Breast epithelium (tissue), 4 donors: ENCODE results near the gene GYPA. TPM values are rescaled to one million over a fixed set of nuclear protein-coding genes. Genes with fewer than 3 reads are reported as not detected.
"Not testable (repeated sequence)": the region's sequence is repeated elsewhere in the genome, so short reads cannot be mapped to it uniquely, and the experiment has no call there.

Source experiments
- DNase-seq, 2 donors: peaks; one replicate each; pipeline ENCODE4 v3.0.0-alpha.2; 2019; ENCODE audit warnings: low spot score in 2 of 2
- H3K27ac ChIP-seq, 2 donors: fragments of 200-600 bp; sonication (generic) in 1 of 2; one replicate each; pipeline ENCODE4 v1.5.1; 2016 to 2019; ENCODE audit warnings: mild to moderate bottlenecking in 1 of 2
- H3K27me3 ChIP-seq, 2 donors: fragments of 200-600 bp; sonication (generic) in 1 of 2; one replicate each; pipeline versions ENCODE4 v1.5.1 to v1.6.0; 2017 to 2019; ENCODE audit warnings: control low read depth in 1 of 2, mild to moderate bottlenecking in 1 of 2
- H3K36me3 ChIP-seq: fragments of 200-600 bp; one replicate; pipeline ENCODE4 v1.5.1; 2019
- H3K4me1 ChIP-seq, 2 donors: fragments of 200-600 bp; sonication (generic); one replicate each; pipeline ENCODE4 v1.5.1; 2016 to 2019; ENCODE audit warnings: control low read depth in 1 of 2
- H3K4me3 ChIP-seq, 3 donors: fragments of 200-600 bp; sonication (generic); 1 replicate in 2 of 3; 2 replicates in 1 of 3; pipeline ENCODE4 v1.5.1; 2016 to 2019; ENCODE audit warnings: mild to moderate bottlenecking in 3 of 3, moderate library complexity in 2 of 3
- H3K9me3 ChIP-seq, 2 donors: fragments of 200-600 bp; sonication (generic) in 1 of 2; one replicate each; pipeline ENCODE4 v1.5.1; 2016 to 2019; ENCODE audit warnings: control low read depth in 1 of 2
- CTCF ChIP-seq, 3 donors: fragments of 450-650 bp; IDR thresholded peaks; one replicate each; pipeline ENCODE4 v1.5.1; 2016 to 2017; ENCODE audit warnings: antibody characterized with exemption in 3 of 3, mild to moderate bottlenecking in 3 of 3, moderate library complexity in 3 of 3
- POLR2A ChIP-seq: fragments of 450-650 bp; IDR thresholded peaks from one replicate; pipeline ENCODE4 v1.6.1; 2016; ENCODE audit warnings: antibody characterized with exemption, mild to moderate bottlenecking, moderate library complexity
- POLR2AphosphoS5 ChIP-seq, 3 donors: sonication (generic); formaldehyde crosslinking; IDR thresholded peaks; one replicate each; pipeline ENCODE4 v1.6.1; 2017; ENCODE audit warnings: antibody characterized with exemption in 3 of 3
- intact Hi-C: fragments of 100-400 bp; cut with DNase I; formaldehyde crosslinking; loops from one replicate; pipeline ENCODE4 v1.15.1; 2023; ENCODE audit warnings: low total_unique reads
- total RNA-seq, 3 donors: library from RNA; depleted of rRNA; stranded (reverse); fragments of >200 nt; gene quantifications; one replicate each; pipeline ENCODE4 v1.1.0, GENCODE V29; 2016

Gene GYPA
- total RNA-seq, 3 donors from 2014 or later = not detected

- no peak overlapping the region for H3K4me3 ChIP-seq
- TF ChIP-seq POLR2A (no peak), POLR2AphosphoS5 (IDR thresholded peaks at IDR 0.05) (no peak), CTCF (IDR thresholded peaks at IDR 0.05) (no peak)
- no peaks in the 10 kb centered on the region for H3K27me3 ChIP-seq
- H3K9me3 ChIP-seq = no peaks in the 10 kb centered on the region
- H3K27ac ChIP-seq = no peak overlapping the region
- intact Hi-C loops = no loop called here
- H3K4me1 ChIP-seq = no peaks in the 10 kb centered on the region
- no peak for DNase-seq
- no peaks in the 10 kb centered on the region for H3K36me3 ChIP-seq
Measured at GRCh38 chr4:144113546-144113945, 27.0 kb downstream of the GYPA start.

- no peak overlapping the region for H3K27ac ChIP-seq
- intact Hi-C loops = no loop called here
Measured at GRCh38 chr4:144104509-144105130, 35.9 kb downstream of the GYPA start.

GRCh38 chr4:144097776-144098175 is 42.7 kb downstream of the GYPA start:
- H3K4me1 ChIP-seq, H3K36me3 ChIP-seq, H3K27ac ChIP-seq, H3K27me3 ChIP-seq, DNase-seq, H3K4me3 ChIP-seq, intact Hi-C loops, H3K9me3 ChIP-seq: not testable (repeated sequence)

More at GRCh38 chr4:144104509-144105130, 35.9 kb downstream of the GYPA start:
- no peaks in the 10 kb centered on the region for H3K36me3 ChIP-seq
- TF ChIP-seq POLR2AphosphoS5 (IDR thresholded peaks at IDR 0.05) (no peak), POLR2A (no peak), CTCF (IDR thresholded peaks at IDR 0.05) (no peak)
- H3K4me1 ChIP-seq = no peaks in the 10 kb centered on the region
- no peak for DNase-seq
- no peak overlapping the region for H3K4me3 ChIP-seq
- no peaks in the 10 kb centered on the region for H3K27me3 ChIP-seq
- no peaks in the 10 kb centered on the region for H3K9me3 ChIP-seq

- H3K27me3 ChIP-seq, H3K4me3 ChIP-seq, H3K4me1 ChIP-seq, H3K9me3 ChIP-seq, H3K36me3 ChIP-seq, H3K27ac ChIP-seq, intact Hi-C loops, DNase-seq: not testable (repeated sequence)
Measured at GRCh38 chr4:144093995-144094394, 46.5 kb downstream of the GYPA start.

GRCh38 chr4:144091181-144091580 is 49.3 kb downstream of the GYPA start:
- H3K4me3 ChIP-seq, H3K4me1 ChIP-seq, H3K9me3 ChIP-seq, H3K27me3 ChIP-seq, H3K36me3 ChIP-seq, DNase-seq, H3K27ac ChIP-seq, intact Hi-C loops: not testable (repeated sequence)

GRCh38 chr4:144090744-144091143 is 49.8 kb downstream of the GYPA start:
- TF ChIP-seq POLR2A = no peak
- no peak for TF ChIP-seq POLR2AphosphoS5 (IDR thresholded peaks at IDR 0.05)
- TF ChIP-seq CTCF (IDR thresholded peaks at IDR 0.05) = no peak
- Histone ChIP-seq H3K9me3 (no peaks in the 10 kb centered on the region), H3K27me3 (no peaks in the 10 kb centered on the region), H3K4me3 (no peak overlapping the region), H3K4me1 (no peaks in the 10 kb centered on the region), H3K36me3 (no peaks in the 10 kb centered on the region), H3K27ac (no peak overlapping the region)
- DNase-seq = no peak
- intact Hi-C loops = no loop called here

- H3K9me3 ChIP-seq, H3K4me3 ChIP-seq, intact Hi-C loops, H3K27me3 ChIP-seq, H3K27ac ChIP-seq, H3K4me1 ChIP-seq, DNase-seq, H3K36me3 ChIP-seq: not testable (repeated sequence)
Measured at GRCh38 chr4:144082053-144082452, 58.5 kb downstream of the GYPA start.

- H3K9me3 ChIP-seq, DNase-seq, H3K27ac ChIP-seq, H3K4me1 ChIP-seq, H3K4me3 ChIP-seq, H3K27me3 ChIP-seq, intact Hi-C loops, H3K36me3 ChIP-seq: not testable (repeated sequence)
Measured at GRCh38 chr4:144080135-144080534, 60.4 kb downstream of the GYPA start.

GRCh38 chr4:144078746-144079145 is 61.8 kb downstream of the GYPA start:
- H3K4me1 ChIP-seq, intact Hi-C loops, DNase-seq, H3K27ac ChIP-seq, H3K4me3 ChIP-seq, H3K9me3 ChIP-seq, H3K36me3 ChIP-seq, H3K27me3 ChIP-seq: not testable (repeated sequence)

GRCh38 chr4:144061556-144061955 is 79.0 kb downstream of the GYPA start:
- H3K27ac ChIP-seq, H3K4me3 ChIP-seq, H3K27me3 ChIP-seq, H3K36me3 ChIP-seq, DNase-seq, intact Hi-C loops, H3K9me3 ChIP-seq, H3K4me1 ChIP-seq: not testable (repeated sequence)
